ENCODE results near the gene CALCR.

GRCh38 chr7:93575555-93576399 is 1.3 kb upstream of the CALCR start:
- TF ChIP-seq RAD21 (IDR thresholded peaks at IDR 0.05; ENCODE audit: low read depth) (no peak), SIN3A (IDR thresholded peaks at IDR 0.05; ENCODE audit: low read depth) (no peak), CTCF (IDR thresholded peaks at IDR 0.05 in 2 of 3, conservative IDR thresholded peaks at IDR 0.05 in 1 of 3; ENCODE audit: borderline replicate concordance in 1 of 3, insufficient read depth in 1 of 3, low read depth in 2 of 3, low read length in 2 of 3) (no peak), TCF7L2 (IDR thresholded peaks at IDR 0.05; ENCODE audit: borderline replicate concordance, extremely low read depth, insufficient read depth, insufficient read length) (no peak), POLR2A (IDR thresholded peaks at IDR 0.05; ENCODE audit: borderline replicate concordance, extremely low read depth, insufficient read depth, insufficient read length) (no peak), REST (IDR thresholded peaks at IDR 0.05; ENCODE audit: low read depth) (no peak), JUND (IDR thresholded peaks at IDR 0.05) (no peak), POLR2AphosphoS5 (IDR thresholded peaks at IDR 0.05; ENCODE audit: low read depth, low read length) (no peak), SRF (IDR thresholded peaks at IDR 0.05; ENCODE audit: low read depth) (no peak), ELF1 (IDR thresholded peaks at IDR 0.05; ENCODE audit: borderline replicate concordance, low read depth) (no peak), FOSL1 (IDR thresholded peaks at IDR 0.05; ENCODE audit: low read depth) (no peak), YY1 (IDR thresholded peaks at IDR 0.05; ENCODE audit: extremely low read depth, insufficient replicate concordance, low read depth, low read length) (no peak)
